ENCODE measurements around the gene ACSF3. TPM values are rescaled to one million over a fixed set of nuclear protein-coding genes. Genes with fewer than 3 reads are reported as not detected.

Gene ACSF3
- total RNA-seq, 1 donor = 20.7 TPM

GRCh38 chr16:89119661-89120141 lies 26.0 kb downstream of the ACSF3 start:
- no peak for DNase-seq (ENCODE audit: low read depth)
- no peak overlapping the region for H3K4me3 ChIP-seq (ENCODE audit: low read depth, low read length)
- no peak for TF ChIP-seq CTCF (IDR thresholded peaks at IDR 0.05; ENCODE audit: insufficient read depth, low read depth, low read length)

GRCh38 chr16:89120281-89120680 lies 26.6 kb downstream of the ACSF3 start:
- no peak overlapping the region for H3K4me3 ChIP-seq (ENCODE audit: low read depth, low read length)
- no peak for DNase-seq (ENCODE audit: low read depth)

GRCh38 chr16:89120921-89121351 lies 27.3 kb downstream of the ACSF3 start:
- no peak for DNase-seq (ENCODE audit: low read depth)
- no peak for TF ChIP-seq CTCF (IDR thresholded peaks at IDR 0.05; ENCODE audit: insufficient read depth, low read depth, low read length)
- no peak overlapping the region for H3K4me3 ChIP-seq (ENCODE audit: low read depth, low read length)

More at GRCh38 chr16:89120281-89120680, 26.6 kb downstream of the ACSF3 start:
- TF ChIP-seq CTCF (IDR thresholded peaks at IDR 0.05; ENCODE audit: insufficient read depth, low read depth, low read length) = no peak

GRCh38 chr16:89121691-89122321 lies 28.2 kb downstream of the ACSF3 start:
- H3K4me3 ChIP-seq (ENCODE audit: low read depth, low read length) = no peak overlapping the region
- no peak for TF ChIP-seq CTCF (IDR thresholded peaks at IDR 0.05; ENCODE audit: insufficient read depth, low read depth, low read length)
- DNase-seq (ENCODE audit: low read depth) = no peak

- no peak for TF ChIP-seq CTCF (IDR thresholded peaks at IDR 0.05; ENCODE audit: insufficient read depth, low read depth, low read length)
- no peak for DNase-seq (ENCODE audit: low read depth)
- H3K4me3 ChIP-seq (ENCODE audit: low read depth, low read length) = no peak overlapping the region
Observed at GRCh38 chr16:89122322-89122851, 28.7 kb downstream of the ACSF3 start.

- no peak for DNase-seq (ENCODE audit: low read depth)
- no peak for TF ChIP-seq CTCF (IDR thresholded peaks at IDR 0.05; ENCODE audit: insufficient read depth, low read depth, low read length)
- H3K4me3 ChIP-seq (ENCODE audit: low read depth, low read length) = no peak overlapping the region
Observed at GRCh38 chr16:89123001-89123830, 29.6 kb downstream of the ACSF3 start.

Data from fibroblast of villous mesenchyme (primary cell).